ENCODE results near the gene SUSD3. TPM values are rescaled to one million over a fixed set of nuclear protein-coding genes. Genes with fewer than 3 reads are reported as not detected.
A peak's percentile ranks its signal among the peaks of the same experiment; 100 is the strongest.

SUSD3 gene
- total RNA-seq, 1 donor from 2014 or later, result not detected

DNA sequence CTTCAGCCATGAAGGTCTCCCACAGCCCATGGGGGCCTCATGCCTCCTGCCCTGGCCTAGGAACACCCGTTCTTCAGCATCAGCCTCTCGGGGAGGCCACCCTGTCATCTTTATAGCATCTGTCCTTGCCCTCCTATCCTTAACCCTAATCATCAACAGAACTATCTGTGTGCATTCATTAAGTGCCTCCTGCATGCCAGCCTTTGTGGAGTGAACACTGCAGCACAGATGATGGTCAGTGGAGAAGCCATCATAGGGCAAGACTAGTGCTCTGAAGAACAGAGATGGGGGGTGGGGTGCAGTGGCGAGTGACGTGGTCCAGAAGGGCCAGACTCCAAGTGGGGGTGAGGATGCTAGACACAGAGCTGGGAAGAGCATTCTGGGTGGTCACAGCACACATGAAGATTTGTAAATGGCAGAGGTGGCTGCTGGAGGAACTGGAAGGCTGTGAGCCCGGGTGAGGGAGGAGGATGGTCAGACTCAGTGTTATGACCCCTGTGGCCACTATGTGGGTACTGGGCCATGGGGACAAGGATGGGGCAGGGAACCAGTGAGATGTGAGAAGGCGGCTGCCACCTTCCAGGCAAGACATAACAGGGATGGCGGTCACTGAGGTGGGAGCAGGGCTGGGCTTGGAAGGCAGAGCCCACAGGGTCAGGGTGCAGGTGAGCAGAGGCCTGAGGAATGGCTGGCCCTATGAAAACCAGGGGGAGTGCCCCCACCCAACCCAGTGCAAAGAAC is 33.9 kb downstream of the SUSD3 start:
- peak overlapping the region; percentile 56 for H3K4me3 Mint-ChIP-seq
- no peaks in the 10 kb centered on the region for H3K9me3 Mint-ChIP-seq
- TF ChIP-seq, protein P1, sequence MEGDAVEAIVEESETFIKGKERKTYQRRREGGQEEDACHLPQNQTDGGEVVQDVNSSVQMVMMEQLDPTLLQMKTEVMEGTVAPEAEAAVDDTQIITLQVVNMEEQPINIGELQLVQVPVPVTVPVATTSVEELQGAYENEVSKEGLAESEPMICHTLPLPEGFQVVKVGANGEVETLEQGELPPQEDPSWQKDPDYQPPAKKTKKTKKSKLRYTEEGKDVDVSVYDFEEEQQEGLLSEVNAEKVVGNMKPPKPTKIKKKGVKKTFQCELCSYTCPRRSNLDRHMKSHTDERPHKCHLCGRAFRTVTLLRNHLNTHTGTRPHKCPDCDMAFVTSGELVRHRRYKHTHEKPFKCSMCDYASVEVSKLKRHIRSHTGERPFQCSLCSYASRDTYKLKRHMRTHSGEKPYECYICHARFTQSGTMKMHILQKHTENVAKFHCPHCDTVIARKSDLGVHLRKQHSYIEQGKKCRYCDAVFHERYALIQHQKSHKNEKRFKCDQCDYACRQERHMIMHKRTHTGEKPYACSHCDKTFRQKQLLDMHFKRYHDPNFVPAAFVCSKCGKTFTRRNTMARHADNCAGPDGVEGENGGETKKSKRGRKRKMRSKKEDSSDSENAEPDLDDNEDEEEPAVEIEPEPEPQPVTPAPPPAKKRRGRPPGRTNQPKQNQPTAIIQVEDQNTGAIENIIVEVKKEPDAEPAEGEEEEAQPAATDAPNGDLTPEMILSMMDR (conservative IDR thresholded peaks at IDR 0.05), result no peak
- no peak for DNase-seq (ENCODE audit: low read depth, low spot score)
- H3K27ac Mint-ChIP-seq (ENCODE audit: unreplicated experiment), result peak overlapping the region; percentile 22
- peaks cover 2% of the 10 kb centered on the region for H3K27me3 Mint-ChIP-seq (ENCODE audit: low read depth)
- H3K4me1 Mint-ChIP-seq, result peaks cover 34% of the 10 kb centered on the region
- no peaks in the 10 kb centered on the region for H3K36me3 Mint-ChIP-seq (ENCODE audit: low read depth)

DNA sequence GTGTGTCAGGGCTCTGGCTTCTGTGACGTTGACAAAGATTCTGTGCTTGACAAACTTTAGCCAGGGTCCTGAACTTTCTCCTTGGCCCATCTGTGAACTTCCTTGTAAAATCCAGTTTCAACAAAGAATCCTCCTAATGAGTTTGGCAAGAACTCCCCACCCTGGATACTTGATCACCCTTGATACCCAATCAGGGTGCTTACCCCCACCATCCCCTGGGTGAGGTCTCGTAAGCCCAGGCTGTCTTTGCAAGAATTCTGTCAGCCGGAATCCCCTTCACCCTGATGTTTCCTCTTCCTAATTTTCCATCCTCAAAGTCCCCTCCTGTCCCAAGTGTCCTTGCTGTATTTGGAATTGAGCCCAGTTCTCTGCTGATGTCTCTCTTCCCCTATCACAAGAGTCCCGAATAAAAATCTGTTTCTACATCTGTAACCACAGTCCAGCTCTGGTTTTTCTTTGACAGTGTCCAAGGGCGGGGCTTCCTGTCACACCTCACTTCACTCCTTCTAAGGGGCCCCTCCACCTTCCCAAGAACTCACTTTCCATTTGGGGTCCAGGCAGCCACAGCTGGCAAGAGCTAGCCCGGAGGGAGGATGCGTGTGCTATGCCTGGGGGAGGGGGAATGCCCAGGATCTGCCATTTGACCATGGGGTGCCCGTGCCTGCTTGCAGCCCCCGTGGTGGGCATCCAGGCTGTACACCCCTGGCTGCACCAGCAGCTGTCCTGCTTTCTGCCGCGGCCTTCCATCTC is 34.8 kb downstream of the SUSD3 start:
- Mint-ChIP-seq H3K4me1 (peaks cover 42% of the 10 kb centered on the region), H3K27me3 (ENCODE audit: low read depth) (peaks cover 2% of the 10 kb centered on the region), H3K4me3 (no peak overlapping the region), H3K27ac (ENCODE audit: unreplicated experiment) (peak overlapping the region; percentile 74), H3K36me3 (ENCODE audit: low read depth) (no peaks in the 10 kb centered on the region), H3K9me3 (no peaks in the 10 kb centered on the region)
- no peak for DNase-seq (ENCODE audit: low read depth, low spot score)
- TF ChIP-seq, protein P1 (conservative IDR thresholded peaks at IDR 0.05), result no peak

DNA sequence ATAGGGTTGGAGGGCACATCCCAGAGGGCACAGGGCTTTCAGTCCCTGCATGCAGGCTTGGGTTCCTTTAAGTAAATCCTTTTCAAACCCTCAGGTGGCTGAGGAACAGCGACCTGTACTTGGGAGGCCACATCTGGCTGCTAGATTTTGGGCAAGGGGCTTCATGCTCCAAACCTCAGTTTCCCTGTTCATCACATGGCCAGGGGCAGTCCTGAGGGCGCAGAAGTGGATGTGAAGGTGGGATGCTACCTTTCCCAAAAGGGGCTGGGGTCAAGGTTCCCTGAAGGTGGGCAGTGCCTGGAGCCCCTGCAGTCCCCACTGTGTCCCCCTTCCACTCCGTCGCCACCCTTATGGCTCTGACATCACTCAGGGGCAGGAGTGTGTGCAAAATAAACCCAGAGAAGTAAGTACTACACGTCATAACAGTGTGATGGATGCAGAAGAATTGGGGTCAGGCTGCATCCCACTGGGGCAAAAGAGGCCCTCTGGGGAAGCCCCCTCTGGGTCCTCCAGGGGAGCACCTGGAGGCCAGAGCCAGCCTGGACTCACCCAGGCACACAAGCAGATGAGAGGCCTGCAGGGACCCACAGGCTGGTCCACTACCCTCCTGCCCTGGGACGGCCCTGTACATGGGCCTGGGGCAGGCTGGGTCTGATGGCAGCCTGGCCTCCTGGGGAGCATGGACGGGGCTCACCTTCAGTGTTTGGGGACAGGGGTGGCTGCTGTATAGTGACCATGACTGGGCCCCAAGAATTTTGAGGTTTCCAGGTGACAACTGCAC is 35.6 kb downstream of the SUSD3 start:
- Mint-ChIP-seq H3K9me3 (no peaks in the 10 kb centered on the region), H3K36me3 (ENCODE audit: low read depth) (no peaks in the 10 kb centered on the region), H3K27ac (ENCODE audit: unreplicated experiment) (no peak overlapping the region), H3K27me3 (ENCODE audit: low read depth) (peaks cover 2% of the 10 kb centered on the region), H3K4me1 (peaks cover 43% of the 10 kb centered on the region), H3K4me3 (peak overlapping the region; percentile 83)
- DNase-seq (ENCODE audit: low read depth, low spot score), result no peak
- TF ChIP-seq, protein P1 (conservative IDR thresholded peaks at IDR 0.05), result no peak

DNA sequence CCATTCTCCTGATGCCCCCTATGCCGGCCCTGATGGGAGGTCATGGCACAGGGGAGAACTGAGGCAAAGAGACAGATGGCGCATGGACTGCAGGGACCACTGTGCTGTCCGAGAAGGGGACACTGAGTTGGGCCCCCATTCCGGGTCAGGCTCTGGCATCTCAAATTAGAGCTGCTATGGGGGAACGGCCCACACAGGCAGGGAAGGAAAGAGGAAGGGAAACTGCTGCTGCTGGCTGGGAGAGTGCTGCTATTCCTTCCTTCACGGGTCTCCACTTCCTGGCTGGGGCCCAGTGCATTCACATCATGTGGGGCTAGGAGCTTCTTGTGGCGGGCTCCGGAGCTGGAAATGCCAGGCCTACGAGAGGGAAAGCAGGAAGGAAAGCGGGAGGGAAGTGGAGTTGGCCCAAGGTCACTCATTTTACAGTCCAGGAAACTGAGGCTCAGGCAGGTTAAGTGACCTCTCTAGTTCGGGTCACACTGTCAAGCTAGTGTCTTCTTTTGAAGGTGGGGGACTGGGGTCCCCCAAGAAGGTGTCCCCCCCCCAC is 36.2 kb downstream of the SUSD3 start:
- Mint-ChIP-seq H3K27me3 (ENCODE audit: low read depth) (peaks cover 2% of the 10 kb centered on the region), H3K36me3 (ENCODE audit: low read depth) (no peaks in the 10 kb centered on the region), H3K4me1 (peaks cover 43% of the 10 kb centered on the region), H3K4me3 (peak overlapping the region; percentile 83), H3K27ac (ENCODE audit: unreplicated experiment) (peak overlapping the region; percentile 81), H3K9me3 (no peaks in the 10 kb centered on the region)
- DNase-seq (ENCODE audit: low read depth, low spot score), result no peak
- TF ChIP-seq, protein P1 (conservative IDR thresholded peaks at IDR 0.05), result no peak

Measured in neural crest cell (in vitro differentiated cells).